Stomach (tissue), 4 donors: ENCODE data around the gene PDZRN3.

Experiments
- EP300 ChIP-seq: sonication (generic); formaldehyde crosslinking; IDR thresholded peaks from one replicate; pipeline ENCODE4 v1.6.1; 2017; ENCODE audit warnings: antibody characterized with exemption
- POLR2A ChIP-seq, 4 donors: fragments of 450-650 bp; IDR thresholded peaks; one replicate each; pipeline ENCODE4 v1.6.1; 2016; ENCODE audit warnings: antibody characterized with exemption in 4 of 4, control low read depth in 2 of 4, mild to moderate bottlenecking in 1 of 4, moderate library complexity in 1 of 4
- POLR2AphosphoS5 ChIP-seq, 3 donors: sonication (generic); formaldehyde crosslinking; IDR thresholded peaks; one replicate each; pipeline ENCODE4 v1.6.1; 2016; ENCODE audit warnings: antibody characterized with exemption in 3 of 3
- TF ChIP-seq, protein P1 (sequence below), 7 experiments: fragments of 450-650 bp in 4 of 7; fragments of 200-600 bp in 3 of 7; sonication (generic) in 3 of 7; IDR thresholded peaks; one replicate each; pipeline ENCODE4 v1.5.1; 2016 to 2019; ENCODE audit warnings: antibody characterized with exemption in 7 of 7, control low read depth in 2 of 7, mild to moderate bottlenecking in 1 of 7

GRCh38 chr3:73611176-73611575 is 13.6 kb downstream of the PDZRN3 start:
- TF ChIP-seq POLR2AphosphoS5 (IDR thresholded peaks at IDR 0.05): no peak
- TF ChIP-seq, protein P1, sequence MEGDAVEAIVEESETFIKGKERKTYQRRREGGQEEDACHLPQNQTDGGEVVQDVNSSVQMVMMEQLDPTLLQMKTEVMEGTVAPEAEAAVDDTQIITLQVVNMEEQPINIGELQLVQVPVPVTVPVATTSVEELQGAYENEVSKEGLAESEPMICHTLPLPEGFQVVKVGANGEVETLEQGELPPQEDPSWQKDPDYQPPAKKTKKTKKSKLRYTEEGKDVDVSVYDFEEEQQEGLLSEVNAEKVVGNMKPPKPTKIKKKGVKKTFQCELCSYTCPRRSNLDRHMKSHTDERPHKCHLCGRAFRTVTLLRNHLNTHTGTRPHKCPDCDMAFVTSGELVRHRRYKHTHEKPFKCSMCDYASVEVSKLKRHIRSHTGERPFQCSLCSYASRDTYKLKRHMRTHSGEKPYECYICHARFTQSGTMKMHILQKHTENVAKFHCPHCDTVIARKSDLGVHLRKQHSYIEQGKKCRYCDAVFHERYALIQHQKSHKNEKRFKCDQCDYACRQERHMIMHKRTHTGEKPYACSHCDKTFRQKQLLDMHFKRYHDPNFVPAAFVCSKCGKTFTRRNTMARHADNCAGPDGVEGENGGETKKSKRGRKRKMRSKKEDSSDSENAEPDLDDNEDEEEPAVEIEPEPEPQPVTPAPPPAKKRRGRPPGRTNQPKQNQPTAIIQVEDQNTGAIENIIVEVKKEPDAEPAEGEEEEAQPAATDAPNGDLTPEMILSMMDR (IDR thresholded peaks at IDR 0.05): no peak
- TF ChIP-seq POLR2A (IDR thresholded peaks at IDR 0.05): no peak
- no peak for TF ChIP-seq EP300
